Right cardiac atrium (tissue), 5 donors: ENCODE data around the gene PAX6. TPM values are rescaled to one million over a fixed set of nuclear protein-coding genes. Genes with fewer than 3 reads are reported as not detected.
"Not testable (repeated sequence)": the region's sequence is repeated elsewhere in the genome, so short reads cannot be mapped to it uniquely, and the experiment has no call there.

ENCODE experiments used
- ATAC-seq, 2 donors: fragments of 200-7000 bp; cut with Tn5 transposase; one replicate each; pipeline versions ENCODE4 v1.8.0 to v1.9.1; 2020; ENCODE audit warnings: moderate library complexity in 2 of 2, mild to moderate bottlenecking in 1 of 2
- DNase-seq, 3 donors: peaks; one replicate each; pipeline ENCODE4 v3.0.0-alpha.2; 2020
- H3K27ac ChIP-seq: one replicate; pipeline ENCODE4 v1.5.1; 2013; ENCODE audit warnings: mild to moderate bottlenecking, low read length, control low read depth, moderate library complexity
- H3K27me3 ChIP-seq: one replicate; pipeline ENCODE4 v1.6.1; 2013; ENCODE audit not compliant: control insufficient read depth, insufficient read depth
- H3K4me1 ChIP-seq: one replicate; pipeline ENCODE4 v1.6.1; 2013; ENCODE audit warnings: low read length; ENCODE audit not compliant: control insufficient read depth, insufficient read depth
- H3K4me3 ChIP-seq: one replicate; pipeline ENCODE4 v1.5.1; 2013; ENCODE audit warnings: low read length, control low read depth
- H3K9me3 ChIP-seq: one replicate; pipeline ENCODE4 v1.6.1; 2013; ENCODE audit warnings: low read length; ENCODE audit not compliant: control insufficient read depth
- WGBS: extraction: QIAGEN DNeasy Blood & Tissue Kit; methylation state at CpG from one replicate; pipeline ENCODE4 v1.1.7; 2013; 5-methylcytosine and 5-hydroxymethylcytosine counted together
- intact Hi-C, 4 donors: fragments of 100-400 bp; cut with DNase I; formaldehyde crosslinking; loops; one replicate each; pipeline versions ENCODE4 v1.11.0 to v1.14.0; 2022 to 2023
- polyA plus RNA-seq: library from polyadenylated mRNA; stranded (reverse); fragments of 200-250 nt; gene quantifications from one replicate; pipeline ENCODE4 v1.2.3, GENCODE V29; 2013
- total RNA-seq, 4 donors: library from RNA; stranded (reverse); fragmentation: NEBNext Ultra II Directional; extraction: Animal tissue kit (Norgen Biotek cat#: 25700); gene quantifications; one replicate each; pipeline ENCODE4 v1.2.1, GENCODE V29; 2021
- donor health status: healthy with polysubstance abuse.
- donor health status: DM: no; HTN: yes; CAD: no.
- donor health status: DM: no; HTN: no; CAD: no.
- donor health status: DM: no; HTN: yes; CAD: no; lungs with severe emphysema.
- donor health status: DM: yes; HTN: yes; CAD: no.

The PAX6 gene
- total and polyA plus RNA-seq, 5 donors = 0.02 TPM; not detected in 4

GRCh38 chr11:31770011-31770700, 41.0 kb downstream of the PAX6 start:
- no peak overlapping the region for H3K4me3 ChIP-seq
- no peaks in the 10 kb centered on the region for H3K9me3 ChIP-seq
- H3K27me3 ChIP-seq = no peaks in the 10 kb centered on the region
- no peak overlapping the region for H3K27ac ChIP-seq
- no peaks in the 10 kb centered on the region for H3K4me1 ChIP-seq
- no peak for DNase-seq
- no peak for ATAC-seq
- intact Hi-C loops = no loop called here
- 90% methylated on average over 3 of the region's 3 CpGs for WGBS

GRCh38 chr11:31768749-31769640, 42.1 kb downstream of the PAX6 start:
- Histone ChIP-seq H3K27me3 (no peaks in the 10 kb centered on the region), H3K4me3 (no peak overlapping the region), H3K4me1 (no peaks in the 10 kb centered on the region), H3K9me3 (no peaks in the 10 kb centered on the region), H3K27ac (no peak overlapping the region)
- peak in 1 of 2 donors; percentile 71 for ATAC-seq
- intact Hi-C loops = no loop called here
- no peak for DNase-seq
- 75% methylated on average over 9 of the region's 9 CpGs for WGBS

DNA sequence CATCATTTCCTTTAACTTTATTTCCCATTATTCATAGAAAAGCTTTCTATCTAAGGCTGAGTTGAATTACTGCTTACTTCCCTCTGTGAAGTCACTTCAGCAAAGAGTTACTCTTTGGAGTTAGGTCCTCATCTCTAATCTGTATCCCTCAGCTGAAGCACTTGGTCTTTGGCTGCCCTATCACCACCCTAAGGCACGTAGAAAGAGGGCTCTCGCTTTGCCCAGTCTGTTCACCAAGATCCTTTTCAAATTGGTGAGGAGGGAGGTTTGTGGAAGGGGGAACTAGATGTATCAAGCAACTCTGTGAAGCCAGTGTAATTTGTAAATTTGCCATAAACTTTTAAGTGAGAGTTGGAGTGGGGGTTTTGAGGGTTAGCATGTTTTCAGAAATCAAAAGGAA, 43.4 kb downstream of the PAX6 start:
- ATAC-seq = no peak
- intact Hi-C loops = no loop called here
- no peaks in the 10 kb centered on the region for H3K27me3 ChIP-seq
- no peak overlapping the region for H3K4me3 ChIP-seq
- H3K27ac ChIP-seq = no peak overlapping the region
- DNase-seq = no peak
- WGBS = 75% methylated on average over 2 of the region's 2 CpGs
- no peaks in the 10 kb centered on the region for H3K4me1 ChIP-seq
- H3K9me3 ChIP-seq = no peaks in the 10 kb centered on the region

DNA sequence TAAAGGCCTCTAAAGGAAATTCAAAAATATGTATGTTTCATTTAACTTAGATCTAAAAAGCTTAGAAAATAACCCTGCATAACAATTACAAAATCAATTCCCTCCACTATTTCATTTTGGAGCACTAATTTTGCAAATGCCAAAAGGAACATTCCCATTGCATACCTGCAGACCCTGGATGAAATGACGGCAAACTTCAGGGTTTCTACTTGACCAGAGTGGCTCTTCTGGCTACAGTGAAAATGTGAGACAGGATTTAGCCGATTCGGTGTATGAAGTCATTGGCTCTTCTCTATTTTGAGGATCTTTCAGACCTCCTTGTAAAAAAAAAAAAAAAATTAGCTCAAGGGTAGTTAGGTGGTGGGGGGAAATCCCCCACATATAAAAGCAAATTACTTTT, 44.1 kb downstream of the PAX6 start:
- no peaks in the 10 kb centered on the region for H3K9me3 ChIP-seq
- H3K27me3 ChIP-seq = no peaks in the 10 kb centered on the region
- no peak for ATAC-seq
- 94% methylated on average over 3 of the region's 3 CpGs for WGBS
- intact Hi-C loops = no loop called here
- no peak overlapping the region for H3K4me3 ChIP-seq
- no peaks in the 10 kb centered on the region for H3K4me1 ChIP-seq
- H3K27ac ChIP-seq = no peak overlapping the region
- no peak for DNase-seq

- Histone ChIP-seq H3K4me1 (no peaks in the 10 kb centered on the region), H3K27me3 (no peaks in the 10 kb centered on the region), H3K27ac (no peak overlapping the region), H3K4me3 (no peak overlapping the region), H3K9me3 (no peaks in the 10 kb centered on the region)
- ATAC-seq (no peak), DNase-seq (no peak)
- 79% methylated on average over 5 of the region's 5 CpGs for WGBS
- intact Hi-C loops = no loop called here
Observed at GRCh38 chr11:31764766-31765165, 46.4 kb downstream of the PAX6 start.

GRCh38 chr11:31764261-31764660, 46.9 kb downstream of the PAX6 start:
- Histone ChIP-seq H3K4me3 (no peak overlapping the region), H3K9me3 (no peaks in the 10 kb centered on the region), H3K27ac (no peak overlapping the region), H3K27me3 (no peaks in the 10 kb centered on the region), H3K4me1 (no peaks in the 10 kb centered on the region)
- DNase-seq (no peak), ATAC-seq (no peak)
- intact Hi-C loops = no loop called here
- WGBS = 93% methylated on average over 5 of the region's 5 CpGs

GRCh38 chr11:31763296-31763695, 47.8 kb downstream of the PAX6 start:
- Histone ChIP-seq H3K9me3 (no peaks in the 10 kb centered on the region), H3K4me3 (no peak overlapping the region), H3K4me1 (no peaks in the 10 kb centered on the region), H3K27ac (no peak overlapping the region), H3K27me3 (no peaks in the 10 kb centered on the region)
- intact Hi-C loops = no loop called here
- no peak for ATAC-seq
- no peak for DNase-seq

DNA sequence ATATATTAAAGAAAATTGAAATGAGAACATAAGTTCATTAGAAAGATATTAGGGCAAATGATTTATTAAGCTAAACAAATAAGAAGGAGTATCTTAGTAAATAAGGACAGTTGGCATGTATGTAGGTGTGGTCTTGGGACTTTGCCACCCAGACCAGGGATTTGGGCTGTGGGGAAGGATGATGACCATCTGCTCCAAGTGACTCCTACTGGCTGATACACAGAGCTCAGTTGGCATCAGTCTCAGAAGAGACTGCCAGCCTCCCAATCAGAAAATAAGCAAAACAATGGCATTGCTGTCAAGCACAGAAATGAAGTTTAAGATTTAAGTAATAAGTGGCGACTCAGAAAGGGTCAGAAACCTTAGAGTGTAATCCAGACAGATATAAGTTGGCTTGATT, 49.5 kb downstream of the PAX6 start:
- Histone ChIP-seq H3K4me1 (no peaks in the 10 kb centered on the region), H3K27ac (no peak overlapping the region), H3K4me3 (no peak overlapping the region), H3K27me3 (no peaks in the 10 kb centered on the region), H3K9me3 (no peaks in the 10 kb centered on the region)
- intact Hi-C loops = no loop called here
- ATAC-seq (no peak), DNase-seq (no peak)
- WGBS = 97% methylated on average over 1 of the region's 1 CpG

GRCh38 chr11:31757260-31757835, 53.8 kb downstream of the PAX6 start:
- Histone ChIP-seq H3K27ac (no peak overlapping the region), H3K4me1 (no peaks in the 10 kb centered on the region), H3K4me3 (no peak overlapping the region), H3K9me3 (no peaks in the 10 kb centered on the region), H3K27me3 (no peaks in the 10 kb centered on the region)
- DNase-seq (no peak), ATAC-seq (peak in 1 of 2 donors; percentile 60)
- WGBS = 26% methylated on average over 3 of the region's 3 CpGs
- intact Hi-C loops = no loop called here

GRCh38 chr11:31747581-31747980, 63.5 kb downstream of the PAX6 start:
- no peaks in the 10 kb centered on the region for H3K27me3 ChIP-seq
- ATAC-seq (no peak), DNase-seq (no peak)
- WGBS = 15% methylated on average over 1 of the region's 1 CpG
- H3K4me1 ChIP-seq = no peaks in the 10 kb centered on the region
- H3K4me3 ChIP-seq = no peak overlapping the region
- intact Hi-C loops = no loop called here
- H3K27ac ChIP-seq = no peak overlapping the region
- H3K9me3 ChIP-seq = no peaks in the 10 kb centered on the region

DNA sequence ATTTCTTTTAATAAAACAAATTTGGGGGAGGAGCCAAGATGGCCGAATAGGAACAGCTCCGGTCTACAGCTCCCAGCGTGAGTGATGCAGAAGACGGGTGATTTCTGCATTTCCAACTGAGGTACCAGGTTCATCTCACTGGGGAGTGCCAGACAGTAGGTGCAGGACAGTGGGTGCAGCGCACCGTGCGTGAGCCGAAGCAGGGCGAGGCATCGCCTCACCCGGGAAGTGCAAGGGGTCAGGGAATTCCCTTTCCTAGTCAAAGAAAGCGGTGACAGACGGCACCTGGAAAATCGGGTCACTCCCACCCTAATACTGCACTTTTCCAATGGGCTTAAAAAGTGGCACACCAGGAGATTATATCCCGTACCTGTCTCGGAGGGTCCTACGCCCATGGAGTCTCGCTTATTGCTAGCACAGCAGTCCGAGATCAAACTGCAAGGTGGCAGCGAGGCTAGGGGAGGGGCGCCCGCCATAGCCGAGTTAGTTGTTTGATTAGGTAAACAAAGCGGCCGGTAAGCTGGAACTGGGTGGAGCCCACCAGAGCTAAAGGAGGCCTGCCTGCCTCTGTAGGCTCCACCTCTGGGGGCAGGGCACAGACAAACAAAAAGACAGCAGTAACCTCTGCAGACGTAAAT, 70.3 kb downstream of the PAX6 start:
- H3K4me3 ChIP-seq, H3K27ac ChIP-seq, ATAC-seq, H3K4me1 ChIP-seq, H3K27me3 ChIP-seq, intact Hi-C loops, H3K9me3 ChIP-seq: not testable (repeated sequence)
- WGBS = 91% methylated on average over 26 of the region's 26 CpGs
- DNase-seq = peak in 1 of 3 donors; percentile 33
